BJ (cell line): ENCODE data around the gene SNAP23. TPM values are rescaled to one million over a fixed set of nuclear protein-coding genes. Genes with fewer than 3 reads are reported as not detected.
A peak's percentile ranks its signal among the peaks of the same experiment; 100 is the strongest.

Experiments
- CTCF ChIA-PET: fragments of 350-600 bp; formaldehyde crosslinking; extraction: SDS; loops from one replicate; lab custom pipeline; 2021; ENCODE audit warnings: antibody characterized with exemption, inconsistent platforms; lab: Yijun Ruan, JAX
- POLR2A ChIA-PET: fragments of 300-600 bp; sonication (Branson Sonifier 250); formaldehyde crosslinking; extraction: SDS; loops from one replicate; lab custom pipeline; 2021; ENCODE audit warnings: antibody characterized with exemption; lab: Charles Lee
- DNase-seq: peaks from one replicate; pipeline ENCODE4 v3.0.0-alpha.2; 2011; ENCODE audit warnings: low read depth
- H3K27me3 ChIP-seq: 2 replicates; pipeline ENCODE4 v1.6.0; 2011; ENCODE audit warnings: low read length; ENCODE audit not compliant: control insufficient read depth, insufficient read depth
- H3K36me3 ChIP-seq: 2 replicates; pipeline ENCODE4 v1.5.1; 2011; ENCODE audit warnings: low read length; ENCODE audit not compliant: control insufficient read depth, insufficient read depth
- H3K4me3 ChIP-seq: 2 replicates; pipeline ENCODE4 v1.5.1; 2011; ENCODE audit warnings: low read depth, mild to moderate bottlenecking, control low read depth, low read length
- polyA minus RNA-seq: library from RNA; depleted of rRNA, polyadenylated mRNA; stranded (reverse); fragments of >200 nt; gene quantifications from 2 replicates; pipeline ENCODE4 v1.2.3, GENCODE V29; 2011; rRNA and poly(A)+ RNA removed
- polyA plus RNA-seq: library from polyadenylated mRNA; depleted of rRNA; stranded (reverse); fragments of >200 nt; gene quantifications from 2 replicates; pipeline ENCODE4 v1.2.3, GENCODE V29; 2011; rRNA removed
- TF ChIP-seq, protein P1 (sequence below): IDR thresholded peaks from 2 replicates; pipeline ENCODE4 v1.5.1; 2011; ENCODE audit warnings: low read depth, mild to moderate bottlenecking, control low read depth, inconsistent platforms, low read length, moderate library complexity; ENCODE audit not compliant: insufficient read depth

SNAP23 gene
- polyA plus RNA-seq = 28.5 and 40.7 TPM in 2 replicates
- polyA minus RNA-seq = 11.5 and 13.8 TPM in 2 replicates

DNA sequence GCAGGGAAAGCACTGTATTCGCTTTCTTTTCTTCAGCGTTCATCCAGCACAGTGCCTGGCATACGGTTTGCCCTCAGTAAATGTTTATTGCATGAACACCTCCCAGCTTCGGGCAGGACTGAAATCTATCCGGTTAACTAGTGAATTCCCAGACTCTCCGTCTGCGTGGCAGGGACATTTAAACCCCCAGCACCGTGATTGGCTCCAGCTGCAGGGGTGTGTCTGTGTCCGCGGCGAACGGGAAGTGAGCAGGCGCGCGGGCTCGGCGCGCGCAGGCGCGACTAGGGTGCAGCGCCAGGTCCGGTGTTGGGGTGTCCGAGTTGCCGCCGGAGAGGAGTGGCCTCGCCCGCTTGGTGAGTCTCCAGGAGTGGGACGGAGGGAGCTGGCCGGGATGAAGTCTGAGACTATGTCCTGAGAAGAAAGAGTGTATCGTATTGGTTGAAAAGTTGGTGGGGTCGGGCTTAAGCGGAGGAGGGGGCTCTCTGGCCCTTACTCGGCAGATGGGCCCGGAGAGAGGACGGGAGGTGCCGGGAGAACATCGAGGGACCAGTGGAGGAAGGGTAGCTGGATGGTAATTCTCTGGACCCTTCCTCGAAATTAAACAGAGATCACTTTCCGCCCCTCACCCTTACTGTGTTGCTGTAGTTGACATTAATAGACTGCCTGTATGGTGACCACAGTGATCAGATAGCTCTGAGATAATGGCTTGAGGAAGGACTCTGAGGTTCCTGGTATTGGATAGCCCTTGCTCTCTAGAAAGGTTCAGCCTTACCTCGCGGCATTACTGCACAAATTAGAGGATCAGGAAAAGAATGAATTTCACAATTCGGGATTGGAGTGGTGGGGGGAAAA is at the start of gene SNAP23:
Gene SNAP23, plus strand, starts transcription at position 274 of the 852 bp plus-strand sequence. CDS start 16,213 bp downstream, outside the sequence.
- Histone ChIP-seq H3K36me3 (no peaks in the 10 kb centered on the region), H3K27me3 (no peaks in the 10 kb centered on the region), H3K4me3 (peak within 1 kb of the TSS; percentile 69)
- DNase-seq = peak; percentile 80
- ChIA-PET CTCF (interaction anchor here (0.7 to 1.0 kb wide), 3 partner anchors 10 to 20 kb away, joined by 3 read pairs; no protein-coding TSS in a partner anchor), POLR2A (interaction anchor here (0.8 to 1.4 kb wide), 3 partner anchors 15 to 222 kb away, joined by 3 to 6 read pairs (median 3); partner anchors contain the start of genes GANC, STARD9 and TMEM87A)
- TF ChIP-seq, protein P1, sequence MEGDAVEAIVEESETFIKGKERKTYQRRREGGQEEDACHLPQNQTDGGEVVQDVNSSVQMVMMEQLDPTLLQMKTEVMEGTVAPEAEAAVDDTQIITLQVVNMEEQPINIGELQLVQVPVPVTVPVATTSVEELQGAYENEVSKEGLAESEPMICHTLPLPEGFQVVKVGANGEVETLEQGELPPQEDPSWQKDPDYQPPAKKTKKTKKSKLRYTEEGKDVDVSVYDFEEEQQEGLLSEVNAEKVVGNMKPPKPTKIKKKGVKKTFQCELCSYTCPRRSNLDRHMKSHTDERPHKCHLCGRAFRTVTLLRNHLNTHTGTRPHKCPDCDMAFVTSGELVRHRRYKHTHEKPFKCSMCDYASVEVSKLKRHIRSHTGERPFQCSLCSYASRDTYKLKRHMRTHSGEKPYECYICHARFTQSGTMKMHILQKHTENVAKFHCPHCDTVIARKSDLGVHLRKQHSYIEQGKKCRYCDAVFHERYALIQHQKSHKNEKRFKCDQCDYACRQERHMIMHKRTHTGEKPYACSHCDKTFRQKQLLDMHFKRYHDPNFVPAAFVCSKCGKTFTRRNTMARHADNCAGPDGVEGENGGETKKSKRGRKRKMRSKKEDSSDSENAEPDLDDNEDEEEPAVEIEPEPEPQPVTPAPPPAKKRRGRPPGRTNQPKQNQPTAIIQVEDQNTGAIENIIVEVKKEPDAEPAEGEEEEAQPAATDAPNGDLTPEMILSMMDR = no peak

DNA sequence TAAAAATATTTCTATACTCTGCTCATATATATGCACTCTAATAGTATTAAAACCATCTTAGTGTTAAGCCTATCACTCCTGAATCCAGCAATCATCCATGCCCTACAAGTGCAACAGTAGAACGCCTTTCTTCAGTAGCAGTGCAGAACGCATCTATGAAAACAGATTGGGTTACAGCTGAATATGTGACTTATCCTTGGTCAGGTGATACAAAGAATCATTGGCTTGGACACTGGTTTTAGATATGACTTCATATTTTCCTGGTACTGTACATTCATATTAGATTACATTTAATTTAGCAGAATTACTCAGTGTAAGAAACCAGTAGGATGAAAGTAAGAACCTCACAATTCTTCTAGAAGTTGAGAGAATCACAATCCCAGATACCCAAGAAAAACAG is 47.8 kb upstream of the SNAP23 start:
- Histone ChIP-seq H3K27me3 (no peaks in the 10 kb centered on the region), H3K4me3 (no peak overlapping the region), H3K36me3 (peaks cover 8% of the 10 kb centered on the region)
- DNase-seq = no peak
- POLR2A ChIA-PET = no interaction called here
- TF ChIP-seq, protein P1 = no peak
- CTCF ChIA-PET = no interaction called here

DNA sequence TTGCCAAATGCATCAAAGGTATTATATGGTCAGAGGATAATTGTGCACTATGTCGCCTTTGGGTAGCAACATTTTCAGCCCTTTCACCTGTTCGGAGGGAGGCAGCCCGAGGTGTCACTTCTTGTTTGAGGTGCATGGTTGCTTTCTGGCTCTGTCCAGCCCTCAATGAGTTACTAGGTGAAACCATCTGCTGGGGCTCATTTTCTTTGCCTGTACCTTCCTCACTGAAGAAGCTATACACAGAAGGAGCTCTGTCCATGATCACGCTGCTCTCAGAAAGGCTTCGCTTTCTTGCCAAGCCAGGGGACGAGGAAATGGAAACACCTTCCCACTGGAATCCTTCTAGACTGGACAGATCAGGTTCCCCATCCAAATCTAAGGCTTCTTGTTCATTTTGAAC is 47.2 kb upstream of the SNAP23 start:
- Histone ChIP-seq H3K4me3 (no peak overlapping the region), H3K36me3 (peaks cover 8% of the 10 kb centered on the region), H3K27me3 (no peaks in the 10 kb centered on the region)
- ChIA-PET POLR2A (interaction anchor here (0.6 kb wide), 1 partner anchor 22 kb away, joined by 6 read pairs; no protein-coding TSS in a partner anchor), CTCF (no interaction called here)
- TF ChIP-seq, protein P1 = no peak
- DNase-seq = no peak

DNA sequence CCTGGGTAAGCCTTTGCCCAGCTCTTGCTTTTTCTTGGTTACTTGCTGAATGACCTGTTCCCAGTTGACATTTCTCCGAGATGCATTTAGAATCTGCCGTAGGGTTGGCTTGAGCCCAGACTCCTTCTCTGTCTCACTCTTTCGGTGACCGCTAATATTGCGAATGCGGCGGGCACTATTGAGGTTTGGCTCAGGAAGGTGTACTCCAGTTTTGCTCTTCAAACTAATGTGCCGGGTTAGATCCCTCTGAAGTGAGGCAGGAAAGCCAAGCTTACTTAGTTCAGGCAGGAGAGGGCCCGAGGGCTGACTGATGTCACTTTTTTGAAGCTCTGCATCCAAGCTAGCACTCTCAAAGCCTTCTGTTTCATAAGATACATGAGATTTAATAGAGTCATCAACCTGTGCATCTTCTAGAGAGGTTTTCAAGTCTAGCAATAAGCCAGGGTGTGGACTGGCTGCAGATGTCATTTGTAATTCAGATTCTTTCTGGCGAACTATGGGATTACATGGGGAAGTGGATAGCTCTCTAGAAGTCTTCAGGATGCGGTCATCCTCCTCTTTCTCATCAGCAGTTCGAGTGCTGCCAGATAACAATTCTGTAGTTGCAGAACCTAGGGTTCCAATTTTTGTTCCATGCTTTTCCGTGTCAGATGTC is 45.5 kb upstream of the SNAP23 start:
- ChIA-PET CTCF (no interaction called here), POLR2A (no interaction called here)
- TF ChIP-seq, protein P1 = no peak
- Histone ChIP-seq H3K27me3 (no peaks in the 10 kb centered on the region), H3K4me3 (no peak overlapping the region), H3K36me3 (peaks cover 8% of the 10 kb centered on the region)
- DNase-seq = no peak

DNA sequence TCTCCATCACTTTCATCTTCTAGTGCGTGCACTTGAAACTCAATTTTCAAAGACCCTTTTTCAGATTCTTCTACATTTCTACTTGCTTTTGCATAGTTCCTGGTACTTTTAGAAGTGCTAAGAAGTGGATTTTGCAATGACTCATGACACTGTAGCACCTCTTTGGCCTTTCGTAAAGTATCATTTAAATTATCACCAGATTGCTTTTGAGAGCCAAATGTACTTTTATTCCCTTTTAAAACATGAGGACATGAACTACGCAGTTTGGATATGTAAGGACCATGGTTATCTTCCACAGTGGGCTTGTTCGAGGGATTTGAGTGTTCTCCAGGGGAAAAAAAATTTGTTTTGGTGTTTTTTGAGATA is 45.0 kb upstream of the SNAP23 start:
- ChIA-PET POLR2A (no interaction called here), CTCF (no interaction called here)
- TF ChIP-seq, protein P1 = no peak
- Histone ChIP-seq H3K36me3 (peaks cover 8% of the 10 kb centered on the region), H3K27me3 (no peaks in the 10 kb centered on the region), H3K4me3 (no peak overlapping the region)
- DNase-seq = no peak
